IMR-90 (cell line): ENCODE results near the gene FAM53B. TPM values are rescaled to one million over a fixed set of nuclear protein-coding genes. Genes with fewer than 3 reads are reported as not detected.

ENCODE experiments used
- ATAC-seq: fragments of 200-7000 bp; cut with Tn5 transposase; 2 replicates; pipeline ENCODE4 v1.9.1; 2020; ENCODE audit warnings: low read depth, mild to moderate bottlenecking, moderate library complexity
- BruUV-seq: library from RNA; stranded (reverse); fragments of 400-500 nt; replicated peaks from 2 replicates; lab custom pipeline; 2021; lab: Mats Ljungman, UMichigan
- CTCF ChIA-PET: fragments of 300-600 bp; formaldehyde crosslinking; extraction: SDS; loops from one replicate; lab custom pipeline; 2021; ENCODE audit warnings: antibody characterized with exemption; lab: Yijun Ruan, JAX
- POLR2A ChIA-PET: fragments of 300-600 bp; sonication (Branson Sonifier 250); formaldehyde crosslinking; loops from one replicate; lab custom pipeline; 2022; ENCODE audit warnings: antibody characterized with exemption; ENCODE audit not compliant: unreplicated experiment; lab: Charles Lee
- DNase-seq: peaks from one replicate; pipeline ENCODE4 v3.0.0; 2013
- H2AFZ ChIP-seq: replicated peaks from 2 replicates; pipeline ENCODE3; 2013; ENCODE audit warnings: low read length, mild to moderate bottlenecking; ENCODE audit not compliant: poor library complexity
- H2AK5ac ChIP-seq: 2 replicates; pipeline ENCODE4 v1.6.1; 2013; ENCODE audit warnings: low read depth, low read length, inconsistent platforms
- H2AK9ac ChIP-seq: replicated peaks from 2 replicates; pipeline ENCODE3; 2013; ENCODE audit warnings: mild to moderate bottlenecking, low read depth, low read length, moderate library complexity; ENCODE audit not compliant: poor library complexity
- H2BK120ac ChIP-seq: 2 replicates; pipeline ENCODE4 v1.6.1; 2013; ENCODE audit warnings: low read depth, low read length, inconsistent platforms
- H2BK15ac ChIP-seq: 3 replicates; pipeline ENCODE4 v1.6.1; 2013; ENCODE audit warnings: low read depth, low read length, inconsistent platforms
- H2BK20ac ChIP-seq: 2 replicates; pipeline ENCODE4 v1.6.1; 2013; ENCODE audit warnings: low read depth, mild to moderate bottlenecking, inconsistent platforms, low read length, moderate library complexity
- H2BK5ac ChIP-seq: 2 replicates; pipeline ENCODE4 v1.6.1; 2013; ENCODE audit warnings: mild to moderate bottlenecking, low read depth, low read length, inconsistent platforms; ENCODE audit not compliant: poor library complexity, severe bottlenecking
- H3K14ac ChIP-seq: replicated peaks from 2 replicates; pipeline ENCODE4 v1.6.1; 2013; ENCODE audit warnings: low read depth, low read length, inconsistent platforms
- H3K18ac ChIP-seq: 2 replicates; pipeline ENCODE4 v1.6.1; 2013; ENCODE audit warnings: low read depth, low read length, control low read depth
- H3K23ac ChIP-seq: 2 replicates; pipeline ENCODE4 v1.6.1; 2013; ENCODE audit warnings: low read depth, low read length, inconsistent platforms
- H3K27ac ChIP-seq: 2 replicates; pipeline ENCODE4 v1.5.1; 2013; ENCODE audit warnings: mild to moderate bottlenecking, control low read depth, low read length; ENCODE audit not compliant: insufficient read depth
- H3K27me3 ChIP-seq: 2 replicates; pipeline ENCODE4 v1.6.1; 2013; ENCODE audit warnings: low read length; ENCODE audit not compliant: control insufficient read depth, insufficient read depth
- H3K36me3 ChIP-seq: 2 replicates; pipeline ENCODE4 v1.6.1; 2013; ENCODE audit warnings: low read length, mixed read lengths; ENCODE audit not compliant: control insufficient read depth, insufficient read depth
- H3K4ac ChIP-seq: 2 replicates; pipeline ENCODE4 v1.6.1; 2013; ENCODE audit warnings: low read depth, low read length, inconsistent platforms
- H3K4me1 ChIP-seq: 2 replicates; pipeline ENCODE4 v1.6.1; 2013; ENCODE audit warnings: low read length, mixed read lengths; ENCODE audit not compliant: control insufficient read depth, insufficient read depth
- H3K4me2 ChIP-seq: 2 replicates; pipeline ENCODE4 v1.6.1; 2013; ENCODE audit warnings: low read depth, mild to moderate bottlenecking, control low read depth, low read length, moderate library complexity
- H3K4me3 ChIP-seq: 2 replicates; pipeline ENCODE4 v1.5.1; 2013; ENCODE audit warnings: low read depth, mild to moderate bottlenecking, control low read depth, low read length, moderate library complexity; ENCODE audit not compliant: insufficient read depth
- H3K56ac ChIP-seq: 2 replicates; pipeline ENCODE4 v1.6.1; 2013; ENCODE audit warnings: low read length, inconsistent platforms; ENCODE audit not compliant: insufficient read depth; ENCODE audit errors: extremely low read depth
- H3K79me1 ChIP-seq, 2 experiments: 2 replicates each; pipeline ENCODE4 v1.6.1; 2013; ENCODE audit warnings: low read length in 2 of 2, inconsistent platforms in 1 of 2, low read depth in 1 of 2
- H3K9ac ChIP-seq: 2 replicates; pipeline ENCODE4 v1.6.1; 2013; ENCODE audit warnings: low read depth, low read length, control low read depth
- H3K9me1 ChIP-seq: 2 replicates; pipeline ENCODE4 v1.6.1; 2013; ENCODE audit warnings: low read length, inconsistent platforms; ENCODE audit not compliant: insufficient read depth
- H3K9me3 ChIP-seq: 2 replicates; pipeline ENCODE4 v1.6.1; 2013; ENCODE audit warnings: low read length; ENCODE audit not compliant: control insufficient read depth, insufficient read depth
- H4K20me1 ChIP-seq: 2 replicates; pipeline ENCODE4 v1.6.1; 2013; ENCODE audit warnings: low read length, inconsistent platforms; ENCODE audit not compliant: insufficient read depth
- H4K5ac ChIP-seq: 2 replicates; pipeline ENCODE4 v1.6.1; 2013; ENCODE audit warnings: mild to moderate bottlenecking, low read depth, low read length, control low read depth
- H4K8ac ChIP-seq, 2 experiments: 2 replicates each; pipeline ENCODE4 v1.6.1; 2013; ENCODE audit warnings: low read depth in 2 of 2, low read length in 2 of 2, control low read depth in 1 of 2, inconsistent platforms in 1 of 2
- H4K91ac ChIP-seq: 2 replicates; pipeline ENCODE4 v1.6.1; 2013; ENCODE audit warnings: low read depth, low read length, inconsistent platforms; ENCODE audit not compliant: insufficient read depth
- BHLHE40 ChIP-seq: fragments of 150-350 bp; IDR thresholded peaks from 2 replicates; pipeline ENCODE4 v1.6.1; 2016; ENCODE audit warnings: mild to moderate bottlenecking, low read depth, low read length
- CHD1 ChIP-seq: IDR thresholded peaks from 2 replicates; pipeline ENCODE4 v1.6.1; 2012; ENCODE audit warnings: low read depth, low read length, improper control_type of control experiment
- MAFK ChIP-seq: IDR thresholded peaks from 2 replicates; pipeline ENCODE4 v1.6.1; 2012; ENCODE audit warnings: low read depth, low read length, improper control_type of control experiment
- MXI1 ChIP-seq: IDR thresholded peaks from 2 replicates; pipeline ENCODE4 v1.6.1; 2012; ENCODE audit warnings: low read depth, mild to moderate bottlenecking, low read length, moderate library complexity, borderline replicate concordance
- RAD21 ChIP-seq: IDR thresholded peaks from 2 replicates; pipeline ENCODE4 v1.6.1; 2012; ENCODE audit warnings: low read length, improper control_type of control experiment
- RFX5 ChIP-seq: IDR thresholded peaks from 2 replicates; pipeline ENCODE4 v1.8.0; 2012; ENCODE audit warnings: low read depth, mild to moderate bottlenecking, low read length, moderate library complexity
- WGBS, 2 experiments: methylation state at CpG; one replicate each; pipeline versions ENCODE4 v1.1.5 to v1.1.7; 2013; ENCODE audit warnings: missing lambda C conversion rate in 2 of 2; ENCODE audit not compliant: insufficient read length in 1 of 2; ENCODE audit errors: extremely low coverage in 2 of 2; 5-methylcytosine and 5-hydroxymethylcytosine counted together
- dilution Hi-C: fragments of 300-500 bp; cut with HindIII; formaldehyde crosslinking; loops from one replicate; pipeline ENCODE4 v1.14.3; 2018; ENCODE audit warnings: low sequenced_read_pairs; ENCODE audit not compliant: unreplicated experiment
- in situ Hi-C: fragments of 300-500 bp; cut with MboI; formaldehyde crosslinking; loops from 3 replicates; pipeline ENCODE4 v1.14.3; 2019; ENCODE audit warnings: low sequenced_read_pairs, inconsistent platforms, mixed read lengths
- intact Hi-C: fragments of 100-400 bp; cut with micrococcal nuclease; formaldehyde crosslinking; loops from 2 replicates; pipeline ENCODE4 v1.10.0; 2022
- polyA plus RNA-seq, 3 experiments: library from polyadenylated mRNA; depleted of rRNA; stranded (reverse); fragments of >200 nt; gene quantifications; 2 replicates each; pipeline ENCODE4 v1.2.3, GENCODE V29; 2012; ENCODE audit warnings: low replicate concordance in 1 of 3
- total RNA-seq: library from RNA; depleted of rRNA; stranded (reverse); fragments of >200 nt; gene quantifications from 2 replicates; pipeline ENCODE4 v1.2.3, GENCODE V29; 2012
- TF ChIP-seq, protein P1 (sequence below): conservative IDR thresholded peaks from 2 replicates; pipeline ENCODE4 v1.5.1; 2012; ENCODE audit warnings: mild to moderate bottlenecking, low read depth, low read length, improper control_type of control experiment
- TF ChIP-seq, protein P2 (sequence below): fragments of 150-350 bp; IDR thresholded peaks from 2 replicates; pipeline ENCODE4 v1.6.1; 2017; ENCODE audit warnings: mild to moderate bottlenecking, antibody characterized with exemption, low read length, low read depth

FAM53B gene
- total and polyA plus RNA-seq, 2 of the 4 experiments (the other 2 are of a cell fraction), result 3.8 to 5.7 TPM

DNA sequence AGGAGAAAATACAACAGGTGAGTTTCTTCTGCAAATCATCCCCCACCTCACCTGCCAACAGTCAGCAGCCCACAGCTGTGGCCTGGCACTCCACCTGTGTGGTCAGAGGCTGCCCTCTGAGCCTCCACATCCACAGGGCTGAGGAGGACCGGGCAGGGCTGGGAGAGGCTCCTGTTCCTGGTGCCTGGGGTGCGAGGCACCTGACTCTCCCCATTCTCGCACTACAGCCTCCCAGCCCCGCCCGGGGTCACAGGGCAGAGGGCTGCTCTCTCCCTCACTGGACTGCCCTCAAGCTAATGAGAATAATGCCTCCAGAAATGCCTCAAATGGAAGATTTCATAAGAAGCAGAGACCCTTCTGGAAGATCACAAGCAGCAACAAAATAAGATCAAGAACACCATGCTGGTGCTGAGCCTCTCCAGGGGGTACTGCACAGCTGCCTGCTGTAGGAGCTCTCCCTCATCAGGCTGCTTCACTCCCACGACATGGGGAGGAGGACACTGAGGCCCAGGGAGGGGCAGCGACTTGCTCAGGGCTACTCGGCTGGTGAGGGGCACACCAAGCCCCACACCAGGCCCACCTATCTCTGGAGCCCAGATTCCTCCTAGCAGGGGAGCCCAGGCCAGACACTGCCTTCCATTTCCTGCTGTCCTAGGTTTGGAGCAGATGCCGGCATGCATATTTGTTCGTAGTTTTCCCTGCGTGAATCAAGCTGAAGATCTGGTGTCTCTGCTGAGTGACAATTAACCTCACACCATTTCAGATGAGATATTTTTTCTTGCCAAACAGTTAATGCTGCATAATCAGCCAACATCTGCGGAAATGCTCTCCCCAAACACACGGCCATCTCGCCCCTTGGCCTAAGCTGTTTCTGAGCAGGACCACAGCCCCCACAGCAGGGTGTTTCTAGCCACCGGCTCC lies 76.5 kb downstream of the FAM53B start (continued):
- TF ChIP-seq RFX5, result no peak

- POLR2A ChIA-PET, result no interaction called here
- in situ Hi-C loops, result no loop called here
- dilution Hi-C loops, result no loop called here
Measured at GRCh38 chr10:124666494-124666893, 77.7 kb downstream of the FAM53B start.

More at GRCh38 chr10:124666494-124666893, 77.7 kb downstream of the FAM53B start:
- Histone ChIP-seq H2AFZ (no peak overlapping the region), H2AK9ac (no peak overlapping the region), H2AK5ac (no peak overlapping the region), H3K9ac (no peak overlapping the region), H3K4ac (no peak overlapping the region), H2BK5ac (no peak overlapping the region), H2BK120ac (no peak overlapping the region), H3K4me1 (peaks cover 7% of the 10 kb centered on the region; the same call in 1 of the 2 replicates), H3K14ac (no peak overlapping the region), H3K27ac (no peak overlapping the region), H3K9me3 (no peaks in the 10 kb centered on the region), H3K9me1 (peaks cover 20% of the 10 kb centered on the region), H4K20me1 (peaks cover 16% of the 10 kb centered on the region), H3K23ac (no peak overlapping the region), H4K91ac (no peak overlapping the region), H4K5ac (no peak overlapping the region), H2BK15ac (no peak overlapping the region), H3K36me3 (peaks cover 3% of the 10 kb centered on the region), H3K4me3 (no peak overlapping the region), H3K18ac (no peak overlapping the region), H3K79me1 (peaks cover 0 to 12% of the 10 kb centered on the region in 2 experiments; a peak in 3 of 4 replicates), H3K27me3 (no peaks in the 10 kb centered on the region), H3K56ac (no peak overlapping the region), H4K8ac (no peak overlapping the region), H3K4me2 (no peak overlapping the region), H2BK20ac (no peak overlapping the region)
- ATAC-seq (no peak), DNase-seq (no peak)
- no peak for TF ChIP-seq MXI1
- no peak for TF ChIP-seq BHLHE40
- no peak for TF ChIP-seq CHD1
- no peak for TF ChIP-seq RFX5
- TF ChIP-seq, protein P1, sequence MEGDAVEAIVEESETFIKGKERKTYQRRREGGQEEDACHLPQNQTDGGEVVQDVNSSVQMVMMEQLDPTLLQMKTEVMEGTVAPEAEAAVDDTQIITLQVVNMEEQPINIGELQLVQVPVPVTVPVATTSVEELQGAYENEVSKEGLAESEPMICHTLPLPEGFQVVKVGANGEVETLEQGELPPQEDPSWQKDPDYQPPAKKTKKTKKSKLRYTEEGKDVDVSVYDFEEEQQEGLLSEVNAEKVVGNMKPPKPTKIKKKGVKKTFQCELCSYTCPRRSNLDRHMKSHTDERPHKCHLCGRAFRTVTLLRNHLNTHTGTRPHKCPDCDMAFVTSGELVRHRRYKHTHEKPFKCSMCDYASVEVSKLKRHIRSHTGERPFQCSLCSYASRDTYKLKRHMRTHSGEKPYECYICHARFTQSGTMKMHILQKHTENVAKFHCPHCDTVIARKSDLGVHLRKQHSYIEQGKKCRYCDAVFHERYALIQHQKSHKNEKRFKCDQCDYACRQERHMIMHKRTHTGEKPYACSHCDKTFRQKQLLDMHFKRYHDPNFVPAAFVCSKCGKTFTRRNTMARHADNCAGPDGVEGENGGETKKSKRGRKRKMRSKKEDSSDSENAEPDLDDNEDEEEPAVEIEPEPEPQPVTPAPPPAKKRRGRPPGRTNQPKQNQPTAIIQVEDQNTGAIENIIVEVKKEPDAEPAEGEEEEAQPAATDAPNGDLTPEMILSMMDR, result no peak
- TF ChIP-seq, protein P2, sequence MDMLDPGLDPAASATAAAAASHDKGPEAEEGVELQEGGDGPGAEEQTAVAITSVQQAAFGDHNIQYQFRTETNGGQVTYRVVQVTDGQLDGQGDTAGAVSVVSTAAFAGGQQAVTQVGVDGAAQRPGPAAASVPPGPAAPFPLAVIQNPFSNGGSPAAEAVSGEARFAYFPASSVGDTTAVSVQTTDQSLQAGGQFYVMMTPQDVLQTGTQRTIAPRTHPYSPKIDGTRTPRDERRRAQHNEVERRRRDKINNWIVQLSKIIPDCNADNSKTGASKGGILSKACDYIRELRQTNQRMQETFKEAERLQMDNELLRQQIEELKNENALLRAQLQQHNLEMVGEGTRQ, result no peak
- no peak for TF ChIP-seq RAD21
- no peak for TF ChIP-seq MAFK
- intact Hi-C loops, result no loop called here
- WGBS, 2 experiments, result 83% methylated on average over 2 of the region's 10 CpGs; no CpG with 5 or more reads in 1 of the 2 experiments
- CTCF ChIA-PET, result no interaction called here
- BruUV-seq, result no TSS peak
